ENCODE data around the gene DACT3.

DNA sequence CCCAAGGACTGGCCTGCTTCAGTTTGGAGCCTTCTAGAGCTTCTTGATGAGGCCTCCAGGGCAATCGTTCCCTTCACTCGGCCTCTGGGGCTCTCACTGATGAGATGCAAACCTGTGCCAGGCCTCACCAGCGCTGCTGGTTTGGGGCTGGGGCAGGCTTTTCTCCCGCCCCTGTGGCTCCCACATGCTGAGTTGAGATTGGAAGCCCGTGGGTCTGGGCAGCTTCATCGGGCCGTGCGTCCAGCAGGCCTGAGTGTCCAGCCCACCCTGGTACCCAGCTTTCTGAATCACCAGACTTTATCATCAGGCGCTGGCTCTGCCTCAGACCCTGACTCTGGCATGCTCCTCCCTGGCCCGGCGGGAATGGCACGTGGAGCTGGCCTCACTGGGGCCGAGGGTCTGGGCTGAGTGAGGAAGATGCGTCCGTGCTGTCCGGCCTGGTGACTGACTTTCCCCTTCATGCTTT, 55.6 kb downstream of the DACT3 start:
- TF ChIP-seq, protein P1, sequence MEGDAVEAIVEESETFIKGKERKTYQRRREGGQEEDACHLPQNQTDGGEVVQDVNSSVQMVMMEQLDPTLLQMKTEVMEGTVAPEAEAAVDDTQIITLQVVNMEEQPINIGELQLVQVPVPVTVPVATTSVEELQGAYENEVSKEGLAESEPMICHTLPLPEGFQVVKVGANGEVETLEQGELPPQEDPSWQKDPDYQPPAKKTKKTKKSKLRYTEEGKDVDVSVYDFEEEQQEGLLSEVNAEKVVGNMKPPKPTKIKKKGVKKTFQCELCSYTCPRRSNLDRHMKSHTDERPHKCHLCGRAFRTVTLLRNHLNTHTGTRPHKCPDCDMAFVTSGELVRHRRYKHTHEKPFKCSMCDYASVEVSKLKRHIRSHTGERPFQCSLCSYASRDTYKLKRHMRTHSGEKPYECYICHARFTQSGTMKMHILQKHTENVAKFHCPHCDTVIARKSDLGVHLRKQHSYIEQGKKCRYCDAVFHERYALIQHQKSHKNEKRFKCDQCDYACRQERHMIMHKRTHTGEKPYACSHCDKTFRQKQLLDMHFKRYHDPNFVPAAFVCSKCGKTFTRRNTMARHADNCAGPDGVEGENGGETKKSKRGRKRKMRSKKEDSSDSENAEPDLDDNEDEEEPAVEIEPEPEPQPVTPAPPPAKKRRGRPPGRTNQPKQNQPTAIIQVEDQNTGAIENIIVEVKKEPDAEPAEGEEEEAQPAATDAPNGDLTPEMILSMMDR (IDR thresholded peaks at IDR 0.05), result no peak
- TF ChIP-seq POLR2A (IDR thresholded peaks at IDR 0.05), result no peak
